HepG2 (cell line): ENCODE measurements around the gene FBXO9. TPM values are rescaled to one million over a fixed set of nuclear protein-coding genes. Genes with fewer than 3 reads are reported as not detected.

Source experiments
- ATF7-NPFF ChIP-seq: sonication (generic); formaldehyde crosslinking; IDR thresholded peaks from 2 replicates; pipeline ENCODE4 v1.8.1; 2023; ENCODE audit warnings: mild to moderate bottlenecking, low read depth, missing genetic modification reagents, moderate library complexity
- ATM ChIP-seq: fragments of 450-650 bp; IDR thresholded peaks from 2 replicates; pipeline ENCODE4 v1.7.1; 2017; ENCODE audit warnings: mild to moderate bottlenecking, borderline replicate concordance
- ESRRA ChIP-seq: sonication (generic); formaldehyde crosslinking; IDR thresholded peaks from 2 replicates; pipeline ENCODE4 v1.5.1; 2020; ENCODE audit warnings: mild to moderate bottlenecking, low read depth, missing genetic modification reagents
- IRF2 ChIP-seq: IDR thresholded peaks from 2 replicates; pipeline ENCODE4 v1.6.1; 2018; ENCODE audit warnings: missing genetic modification reagents, missing compliant biosample characterization
- KMT2A ChIP-seq: sonication (generic); formaldehyde crosslinking; IDR thresholded peaks from 2 replicates; pipeline ENCODE4 v1.4.0; 2020; ENCODE audit warnings: missing genetic modification reagents
- NFIC ChIP-seq: IDR thresholded peaks from 2 replicates; pipeline ENCODE4 v1.6.1; 2012; ENCODE audit warnings: mild to moderate bottlenecking, low read length, inconsistent platforms
- NRL ChIP-seq: sonication (generic); formaldehyde crosslinking; IDR thresholded peaks from 2 replicates; pipeline ENCODE4 v1.5.0; 2020; ENCODE audit warnings: missing genetic modification reagents, mild to moderate bottlenecking, moderate library complexity, borderline replicate concordance
- RCOR2 ChIP-seq: IDR thresholded peaks from 2 replicates; pipeline ENCODE4 v1.6.1; 2016; ENCODE audit warnings: missing biosample characterization, missing genetic modification reagents
- SOX6 ChIP-seq, 2 experiments: fragments of 450-650 bp in 1 of 2; sonication (generic) in 1 of 2; formaldehyde crosslinking in 1 of 2; IDR thresholded peaks; 2 replicates each; pipeline versions ENCODE4 v1.4.0 to v1.6.1; 2017 to 2020; ENCODE audit warnings: antibody characterized with exemption in 1 of 2, mild to moderate bottlenecking in 1 of 2, missing genetic modification reagents in 1 of 2
- SUZ12 ChIP-seq: fragments of 150-350 bp; IDR thresholded peaks from 2 replicates; pipeline ENCODE4 v1.6.1; 2014; ENCODE audit warnings: low read depth, low read length
- TEAD2 ChIP-seq: sonication (generic); formaldehyde crosslinking; IDR thresholded peaks from 2 replicates; pipeline ENCODE4 v1.9.0; 2021; ENCODE audit warnings: missing genetic modification reagents
- ZBTB7A ChIP-seq: sonication (generic); formaldehyde crosslinking; IDR thresholded peaks from 2 replicates; pipeline ENCODE4 v1.8.0; 2022; ENCODE audit warnings: mild to moderate bottlenecking, missing genetic modification reagents
- ZNF143 ChIP-seq: sonication (generic); formaldehyde crosslinking; IDR thresholded peaks from 2 replicates; pipeline ENCODE4 v1.4.0; 2020; ENCODE audit warnings: missing genetic modification reagents
- ZNF274 ChIP-seq: sonication (generic); formaldehyde crosslinking; IDR thresholded peaks from 2 replicates; pipeline ENCODE4 v1.5.1; 2020; ENCODE audit warnings: mild to moderate bottlenecking, missing genetic modification reagents
- ZNF282 ChIP-seq: fragments of 450-650 bp; IDR thresholded peaks from 2 replicates; pipeline ENCODE4 v1.6.1; 2018; ENCODE audit not compliant: partially characterized antibody
- ZNF567 ChIP-seq: sonication (generic); formaldehyde crosslinking; IDR thresholded peaks from 2 replicates; pipeline ENCODE4 v1.8.1; 2023; ENCODE audit warnings: mild to moderate bottlenecking, missing genetic modification reagents, borderline replicate concordance
- ZNF672 ChIP-seq: sonication (generic); formaldehyde crosslinking; IDR thresholded peaks from 2 replicates; pipeline ENCODE4 v1.8.1; 2022; ENCODE audit warnings: missing genetic modification reagents
- ZNF879 ChIP-seq: sonication (generic); formaldehyde crosslinking; IDR thresholded peaks from 2 replicates; pipeline ENCODE4 v1.8.1; 2023; ENCODE audit warnings: missing genetic modification reagents
- polyA plus RNA-seq, 8 experiments: library from polyadenylated mRNA; depleted of rRNA in 3 of 8; stranded (reverse) in 7 of 8; unstranded in 1 of 8; fragments of >200 nt; fragmentation: Illumina TruSeq in 4 of 8; extraction: Trizol in 4 of 8; gene quantifications; 2 replicates each; pipeline versions ENCODE4 v1.2.1 to v1.2.3, GENCODE V29; 2011 to 2016; ENCODE audit warnings: low read depth in 4 of 8, missing spikeins in 1 of 8, mixed read lengths in 1 of 8; ENCODE audit not compliant: insufficient read depth in 1 of 8
- total RNA-seq, 5 experiments: library from RNA; depleted of rRNA; stranded (reverse); fragments of >200 nt; fragmentation: Illumina TruSeq; extraction: Trizol; gene quantifications; 2 replicates each; pipeline ENCODE4 v1.2.3, GENCODE V29; 2016; ENCODE audit warnings: low read depth in 1 of 5
- TF ChIP-seq, protein P1 (sequence below): sonication (generic); formaldehyde crosslinking; IDR thresholded peaks from 2 replicates; pipeline ENCODE4 v1.4.0; 2020; ENCODE audit warnings: missing genetic modification reagents
- TF ChIP-seq, protein P2 (sequence below): sonication (generic); formaldehyde crosslinking; IDR thresholded peaks from 2 replicates; pipeline ENCODE4 v1.4.0; 2020; ENCODE audit warnings: mild to moderate bottlenecking, missing genetic modification reagents
- TF ChIP-seq, protein P3 (sequence below): sonication (generic); formaldehyde crosslinking; IDR thresholded peaks from 2 replicates; pipeline ENCODE4 v1.4.0; 2020; ENCODE audit warnings: mild to moderate bottlenecking, missing genetic modification reagents
- TF ChIP-seq, protein P4 (sequence below): sonication (generic); formaldehyde crosslinking; IDR thresholded peaks from 2 replicates; pipeline ENCODE4 v1.8.0; 2022; ENCODE audit warnings: mild to moderate bottlenecking, missing genetic modification reagents, moderate library complexity

The FBXO9 gene
- total and polyA plus RNA-seq, 2 of the 13 experiments (the other 11 are each of a cell fraction or from before 2014, with no cell fraction given): 64.3 to 98.4 TPM

DNA sequence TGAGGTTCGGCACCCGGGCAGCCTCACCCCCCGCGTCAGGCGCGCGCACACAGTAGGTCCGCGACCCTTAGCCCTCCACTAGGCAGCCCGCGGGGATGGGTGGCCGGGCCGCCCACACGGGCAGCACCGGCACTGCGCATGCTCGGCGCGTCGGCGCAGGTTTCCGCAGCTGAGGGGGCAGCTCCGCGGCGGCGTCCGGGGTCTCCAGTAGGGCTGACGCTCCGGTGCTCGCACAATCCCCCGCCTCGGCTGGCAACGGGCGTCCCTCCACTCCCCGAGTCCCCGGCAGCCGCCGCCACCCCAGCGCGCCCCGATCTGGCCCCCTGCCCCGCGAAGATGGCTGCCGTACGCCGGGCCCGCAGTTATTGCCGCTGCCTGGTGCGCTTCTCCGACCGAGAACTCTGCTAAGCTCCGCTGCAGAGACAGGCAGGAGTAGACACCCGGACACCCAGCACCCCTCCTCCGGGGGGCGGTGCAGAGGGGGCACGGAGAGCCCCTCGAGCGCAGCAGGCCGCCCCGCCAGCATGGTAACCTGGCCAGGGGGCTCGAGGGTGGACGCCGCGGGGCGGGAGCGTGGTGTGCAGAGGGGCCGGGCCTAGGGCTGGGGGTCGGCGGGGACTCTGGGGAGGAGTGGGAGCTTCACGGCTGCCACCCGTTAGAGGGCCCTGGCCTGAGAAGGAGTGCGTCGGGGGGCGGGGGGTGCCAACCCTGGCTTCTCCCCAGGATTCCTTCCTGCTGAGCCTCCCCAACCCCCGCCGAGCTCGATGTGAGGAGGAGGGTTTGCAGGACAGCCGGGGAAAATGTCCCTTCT, at the start of gene FBXO9 (continued):
- TF ChIP-seq, protein P1, sequence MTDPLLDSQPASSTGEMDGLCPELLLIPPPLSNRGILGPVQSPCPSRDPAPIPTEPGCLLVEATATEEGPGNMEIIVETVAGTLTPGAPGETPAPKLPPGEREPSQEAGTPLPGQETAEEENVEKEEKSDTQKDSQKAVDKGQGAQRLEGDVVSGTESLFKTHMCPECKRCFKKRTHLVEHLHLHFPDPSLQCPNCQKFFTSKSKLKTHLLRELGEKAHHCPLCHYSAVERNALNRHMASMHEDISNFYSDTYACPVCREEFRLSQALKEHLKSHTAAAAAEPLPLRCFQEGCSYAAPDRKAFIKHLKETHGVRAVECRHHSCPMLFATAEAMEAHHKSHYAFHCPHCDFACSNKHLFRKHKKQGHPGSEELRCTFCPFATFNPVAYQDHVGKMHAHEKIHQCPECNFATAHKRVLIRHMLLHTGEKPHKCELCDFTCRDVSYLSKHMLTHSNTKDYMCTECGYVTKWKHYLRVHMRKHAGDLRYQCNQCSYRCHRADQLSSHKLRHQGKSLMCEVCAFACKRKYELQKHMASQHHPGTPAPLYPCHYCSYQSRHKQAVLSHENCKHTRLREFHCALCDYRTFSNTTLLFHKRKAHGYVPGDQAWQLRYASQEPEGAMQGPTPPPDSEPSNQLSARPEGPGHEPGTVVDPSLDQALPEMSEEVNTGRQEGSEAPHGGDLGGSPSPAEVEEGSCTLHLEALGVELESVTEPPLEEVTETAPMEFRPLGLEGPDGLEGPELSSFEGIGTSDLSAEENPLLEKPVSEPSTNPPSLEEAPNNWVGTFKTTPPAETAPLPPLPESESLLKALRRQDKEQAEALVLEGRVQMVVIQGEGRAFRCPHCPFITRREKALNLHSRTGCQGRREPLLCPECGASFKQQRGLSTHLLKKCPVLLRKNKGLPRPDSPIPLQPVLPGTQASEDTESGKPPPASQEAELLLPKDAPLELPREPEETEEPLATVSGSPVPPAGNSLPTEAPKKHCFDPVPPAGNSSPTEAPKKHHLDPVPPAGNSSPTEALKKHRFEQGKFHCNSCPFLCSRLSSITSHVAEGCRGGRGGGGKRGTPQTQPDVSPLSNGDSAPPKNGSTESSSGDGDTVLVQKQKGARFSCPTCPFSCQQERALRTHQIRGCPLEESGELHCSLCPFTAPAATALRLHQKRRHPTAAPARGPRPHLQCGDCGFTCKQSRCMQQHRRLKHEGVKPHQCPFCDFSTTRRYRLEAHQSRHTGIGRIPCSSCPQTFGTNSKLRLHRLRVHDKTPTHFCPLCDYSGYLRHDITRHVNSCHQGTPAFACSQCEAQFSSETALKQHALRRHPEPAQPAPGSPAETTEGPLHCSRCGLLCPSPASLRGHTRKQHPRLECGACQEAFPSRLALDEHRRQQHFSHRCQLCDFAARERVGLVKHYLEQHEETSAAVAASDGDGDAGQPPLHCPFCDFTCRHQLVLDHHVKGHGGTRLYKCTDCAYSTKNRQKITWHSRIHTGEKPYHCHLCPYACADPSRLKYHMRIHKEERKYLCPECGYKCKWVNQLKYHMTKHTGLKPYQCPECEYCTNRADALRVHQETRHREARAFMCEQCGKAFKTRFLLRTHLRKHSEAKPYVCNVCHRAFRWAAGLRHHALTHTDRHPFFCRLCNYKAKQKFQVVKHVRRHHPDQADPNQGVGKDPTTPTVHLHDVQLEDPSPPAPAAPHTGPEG (CRISPR knock-in tag): no peak
- no peak for TF ChIP-seq ZNF143 (CRISPR knock-in tag)
- no peak for TF ChIP-seq TEAD2
- 0 out of 2 replicates have a peak, but pooled peaks have one; percentile 71 for TF ChIP-seq KMT2A (CRISPR knock-in tag)
- TF ChIP-seq, protein P2, sequence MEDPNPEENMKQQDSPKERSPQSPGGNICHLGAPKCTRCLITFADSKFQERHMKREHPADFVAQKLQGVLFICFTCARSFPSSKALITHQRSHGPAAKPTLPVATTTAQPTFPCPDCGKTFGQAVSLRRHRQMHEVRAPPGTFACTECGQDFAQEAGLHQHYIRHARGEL (CRISPR knock-in tag): no peak
- TF ChIP-seq NRL (CRISPR knock-in tag): peak; percentile 93
- peak; percentile 59 for TF ChIP-seq ATF7-NPFF
- no peak for TF ChIP-seq ZNF672 (CRISPR knock-in tag)
- TF ChIP-seq IRF2 (CRISPR knock-in tag): peak; percentile 13; the same call in 1 of the 2 replicates
- no peak for TF ChIP-seq ZNF282
- no peak for TF ChIP-seq SOX6 (IDR thresholded peaks at IDR 0.05)
- peak; percentile 20 for TF ChIP-seq SOX6 (CRISPR knock-in tag; IDR thresholded peaks at IDR 0.05)
- peak; percentile 63; the same call in 1 of the 2 replicates for TF ChIP-seq RCOR2 (CRISPR knock-in tag)
- TF ChIP-seq ATM: no peak
- peak; percentile 87; the same call in 1 of the 2 replicates for TF ChIP-seq ZNF879 (CRISPR knock-in tag)
- TF ChIP-seq ESRRA (CRISPR knock-in tag): no peak
- no peak for TF ChIP-seq NFIC
- TF ChIP-seq, protein P3, sequence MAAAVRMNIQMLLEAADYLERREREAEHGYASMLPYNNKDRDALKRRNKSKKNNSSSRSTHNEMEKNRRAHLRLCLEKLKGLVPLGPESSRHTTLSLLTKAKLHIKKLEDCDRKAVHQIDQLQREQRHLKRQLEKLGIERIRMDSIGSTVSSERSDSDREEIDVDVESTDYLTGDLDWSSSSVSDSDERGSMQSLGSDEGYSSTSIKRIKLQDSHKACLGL (CRISPR knock-in tag): peak; percentile 81
- TF ChIP-seq, protein P4, sequence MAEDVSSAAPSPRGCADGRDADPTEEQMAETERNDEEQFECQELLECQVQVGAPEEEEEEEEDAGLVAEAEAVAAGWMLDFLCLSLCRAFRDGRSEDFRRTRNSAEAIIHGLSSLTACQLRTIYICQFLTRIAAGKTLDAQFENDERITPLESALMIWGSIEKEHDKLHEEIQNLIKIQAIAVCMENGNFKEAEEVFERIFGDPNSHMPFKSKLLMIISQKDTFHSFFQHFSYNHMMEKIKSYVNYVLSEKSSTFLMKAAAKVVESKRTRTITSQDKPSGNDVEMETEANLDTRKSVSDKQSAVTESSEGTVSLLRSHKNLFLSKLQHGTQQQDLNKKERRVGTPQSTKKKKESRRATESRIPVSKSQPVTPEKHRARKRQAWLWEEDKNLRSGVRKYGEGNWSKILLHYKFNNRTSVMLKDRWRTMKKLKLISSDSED (CRISPR knock-in tag): no peak
- TF ChIP-seq ZNF567: peak; percentile 93; the same call in 1 of the 2 replicates
- peak; percentile 87 for TF ChIP-seq ZBTB7A (CRISPR knock-in tag)
- no peak for TF ChIP-seq SUZ12
- TF ChIP-seq ZNF274: peak; percentile 90
